PFSK-1 (cell line): Measurements from ENCODE around the gene PHRF1.

ENCODE experiments used
- FOXP2 ChIP-seq: optimal IDR thresholded peaks from 2 replicates; pipeline ENCODE3; 2011; ENCODE audit warnings: borderline replicate concordance, control low read depth, inconsistent platforms; ENCODE audit not compliant: insufficient read depth; ENCODE audit errors: extremely low read length, extremely low read depth
- POLR2AphosphoS5 ChIP-seq: IDR thresholded peaks from 2 replicates; pipeline ENCODE4 v1.6.1; 2012; ENCODE audit warnings: low read depth, mild to moderate bottlenecking, control low read depth, low read length, moderate library complexity
- REST ChIP-seq, 2 experiments: IDR thresholded peaks; 2 replicates each; pipeline versions ENCODE4 v1.6.1 to v1.8.0; 2011 to 2012; ENCODE audit warnings: low read depth in 2 of 2, low read length in 2 of 2, control low read depth in 1 of 2, inconsistent platforms in 1 of 2, mild to moderate bottlenecking in 1 of 2, moderate library complexity in 1 of 2; ENCODE audit not compliant: insufficient read depth in 1 of 2
- SIN3A ChIP-seq: IDR thresholded peaks from 2 replicates; pipeline ENCODE4 v1.6.1; 2012; ENCODE audit warnings: mild to moderate bottlenecking, low read length, moderate library complexity, borderline replicate concordance; ENCODE audit not compliant: insufficient read depth
- TAF1 ChIP-seq: IDR thresholded peaks from 2 replicates; pipeline ENCODE4 v1.6.1; 2012; ENCODE audit warnings: low read length, control low read depth, borderline replicate concordance; ENCODE audit not compliant: insufficient read depth

PHRF1 gene

GRCh38 chr11:612201-612960 is 36.1 kb downstream of the PHRF1 start:
- 0 out of 2 replicates have a peak, but pooled peaks have one; percentile 14 for TF ChIP-seq POLR2AphosphoS5
- no peak for TF ChIP-seq TAF1
- TF ChIP-seq SIN3A: no peak
- TF ChIP-seq FOXP2: no peak
- no peak for TF ChIP-seq REST (IDR thresholded peaks at IDR 0.05; ENCODE audit: insufficient read depth in 1 of 2, low read depth in 2 of 2, low read length in 2 of 2)

- TF ChIP-seq POLR2AphosphoS5: no peak
- TF ChIP-seq FOXP2: no peak
- TF ChIP-seq SIN3A: no peak
- no peak for TF ChIP-seq TAF1
- no peak for TF ChIP-seq REST (IDR thresholded peaks at IDR 0.05; ENCODE audit: insufficient read depth in 1 of 2, low read depth in 2 of 2, low read length in 2 of 2)
Observed at GRCh38 chr11:612961-613300, 36.7 kb downstream of the PHRF1 start.

GRCh38 chr11:613369-613968 is 37.2 kb downstream of the PHRF1 start:
- TF ChIP-seq POLR2AphosphoS5: peak; percentile 38; the same call in 1 of the 2 replicates
- no peak for TF ChIP-seq SIN3A

GRCh38 chr11:614021-614622 is 37.9 kb downstream of the PHRF1 start:
- no peak for TF ChIP-seq POLR2AphosphoS5
- no peak for TF ChIP-seq SIN3A
- no peak for TF ChIP-seq TAF1
- no peak for TF ChIP-seq FOXP2
- no peak for TF ChIP-seq REST (IDR thresholded peaks at IDR 0.05; ENCODE audit: insufficient read depth in 1 of 2, low read depth in 2 of 2, low read length in 2 of 2)

GRCh38 chr11:614623-615503 is 38.6 kb downstream of the PHRF1 start:
- TF ChIP-seq POLR2AphosphoS5 (no peak), SIN3A (no peak), REST (IDR thresholded peaks at IDR 0.05; ENCODE audit: insufficient read depth in 1 of 2, low read depth in 2 of 2, low read length in 2 of 2) (no peak), FOXP2 (no peak), TAF1 (no peak)
